SK-N-SH (cell line): Measurements from ENCODE around the gene UBR2. TPM values are rescaled to one million over a fixed set of nuclear protein-coding genes. Genes with fewer than 3 reads are reported as not detected.

Experiments used
- CTCF ChIA-PET: fragments of 300-600, 350-600 bp; formaldehyde crosslinking; extraction: SDS; loops from one replicate; lab custom pipeline; 2021; lab: Yijun Ruan, JAX
- POLR2A ChIA-PET: fragments of 350-600 bp; sonication (Branson Sonifier 250); formaldehyde crosslinking; extraction: SDS; loops from one replicate; lab custom pipeline; 2020; ENCODE audit warnings: antibody characterized with exemption, inconsistent platforms; lab: Yijun Ruan, JAX
- DNase-seq: peaks from one replicate; pipeline ENCODE4 v3.0.0; 2012
- H2AFZ ChIP-seq: fragments of 200-600 bp; sonication (generic); 2 replicates; pipeline ENCODE4 v1.8.1; 2016; ENCODE audit warnings: antibody characterized with exemption, mild to moderate bottlenecking, low read depth
- H3F3A ChIP-seq: fragments of 200-600 bp; sonication (generic); replicated peaks from 2 replicates; pipeline ENCODE3; 2016; ENCODE audit warnings: antibody characterized with exemption, mild to moderate bottlenecking; ENCODE audit not compliant: insufficient read depth
- H3K27ac ChIP-seq, 2 experiments: fragments of 200-500 bp in 1 of 2; fragments of 200-600 bp in 1 of 2; sonication (Bioruptor generic) in 1 of 2; sonication (generic), shearing (Covaris generic) in 1 of 2; 2 replicates each; pipeline versions ENCODE4 v1.5.1 to v1.6.1; 2014 to 2016; ENCODE audit warnings: low read depth in 2 of 2, inconsistent platforms in 1 of 2, low read length in 1 of 2, mild to moderate bottlenecking in 1 of 2, mixed read lengths in 1 of 2
- H3K27me3 ChIP-seq: fragments of 200-600 bp; sonication (generic), shearing (Covaris generic); 2 replicates; pipeline ENCODE4 v1.6.1; 2016; ENCODE audit warnings: mixed run types; ENCODE audit not compliant: insufficient read depth
- H3K36me3 ChIP-seq, 2 experiments: fragments of 200-500 bp in 1 of 2; fragments of 200-600 bp in 1 of 2; sonication (Bioruptor generic) in 1 of 2; sonication (generic) in 1 of 2; replicated peaks in 1 of 2; 2 replicates each; pipeline versions ENCODE3 to v1.5.1; 2014 to 2016; ENCODE audit warnings: low read length in 1 of 2, mild to moderate bottlenecking in 1 of 2; ENCODE audit not compliant: insufficient read depth in 2 of 2, control insufficient read depth in 1 of 2
- H3K4me1 ChIP-seq, 2 experiments: fragments of 200-500 bp in 1 of 2; fragments of 200-600 bp in 1 of 2; sonication (Bioruptor generic) in 1 of 2; sonication (generic), shearing (Covaris generic) in 1 of 2; 2 replicates each; pipeline versions ENCODE4 v1.5.1 to v1.6.1; 2014 to 2016; ENCODE audit warnings: low read depth in 1 of 2, low read length in 1 of 2, mixed run types in 1 of 2; ENCODE audit not compliant: insufficient read depth in 2 of 2, control insufficient read depth in 1 of 2
- H3K4me2 ChIP-seq: fragments of 200-600 bp; sonication (generic), shearing (Covaris generic); 2 replicates; pipeline ENCODE4 v1.6.1; 2017; ENCODE audit warnings: mixed run types
- H3K4me3 ChIP-seq, 2 experiments: fragments of 200-500 bp in 1 of 2; fragments of 200-600 bp in 1 of 2; sonication (Bioruptor generic) in 1 of 2; sonication (generic), shearing (Covaris generic) in 1 of 2; 2 replicates each; pipeline versions ENCODE4 v1.5.1 to v1.8.1; 2014 to 2016; ENCODE audit warnings: low read depth in 2 of 2, inconsistent platforms in 1 of 2, low read length in 1 of 2, mild to moderate bottlenecking in 1 of 2, mixed read lengths in 1 of 2, moderate library complexity in 1 of 2
- H3K79me2 ChIP-seq: fragments of 200-600 bp; sonication (generic); 2 replicates; pipeline ENCODE4 v1.8.1; 2017; ENCODE audit warnings: mild to moderate bottlenecking; ENCODE audit not compliant: insufficient read depth
- H3K9ac ChIP-seq: fragments of 200-600 bp; sonication (generic); 2 replicates; pipeline ENCODE4 v1.6.1; 2017; ENCODE audit warnings: mixed run types
- H3K9me2 ChIP-seq: fragments of 200-600 bp; sonication (generic); 2 replicates; pipeline ENCODE4 v1.6.1; 2017; ENCODE audit warnings: mixed run types
- H3K9me3 ChIP-seq: fragments of 200-600 bp; sonication (generic); 2 replicates; pipeline ENCODE4 v1.6.1; 2017; ENCODE audit warnings: mixed run types, mild to moderate bottlenecking, moderate library complexity
- H4K20me1 ChIP-seq: fragments of 200-600 bp; sonication (generic); 2 replicates; pipeline ENCODE4 v1.6.1; 2017; ENCODE audit warnings: mild to moderate bottlenecking, mixed run types; ENCODE audit not compliant: insufficient read depth
- CTCF ChIP-seq: fragments of 200-600 bp; sonication (generic); IDR thresholded peaks from 2 replicates; pipeline ENCODE4 v1.6.1; 2017; ENCODE audit warnings: antibody characterized with exemption, mild to moderate bottlenecking, moderate library complexity
- FOSL2 ChIP-seq: IDR thresholded peaks from 2 replicates; pipeline ENCODE4 v1.4.0; 2012; ENCODE audit warnings: low read depth, mild to moderate bottlenecking, moderate library complexity, borderline replicate concordance
- IRF3 ChIP-seq: fragments of 150-350 bp; IDR thresholded peaks from 2 replicates; pipeline ENCODE4 v1.6.1; 2016; ENCODE audit warnings: mild to moderate bottlenecking, low read depth, low read length
- JUND ChIP-seq: IDR thresholded peaks from 2 replicates; pipeline ENCODE4 v1.4.0; 2012
- NRF1 ChIP-seq: IDR thresholded peaks from 2 replicates; pipeline ENCODE4 v1.6.1; 2012; ENCODE audit warnings: low read depth, mild to moderate bottlenecking, low read length
- PBX3 ChIP-seq: IDR thresholded peaks from 2 replicates; pipeline ENCODE4; 2012
- POLR2AphosphoS5 ChIP-seq: IDR thresholded peaks from 2 replicates; pipeline ENCODE4 v1.6.1; 2012; ENCODE audit warnings: low read depth, low read length
- REST ChIP-seq: IDR thresholded peaks from 2 replicates; pipeline ENCODE4 v1.6.1; 2012; ENCODE audit warnings: mild to moderate bottlenecking, low read depth, low read length, moderate library complexity
- RFX5 ChIP-seq: IDR thresholded peaks from 2 replicates; pipeline ENCODE4 v1.6.1; 2012; ENCODE audit warnings: mild to moderate bottlenecking, improper control_type of control experiment, low read length
- RXRA ChIP-seq: IDR thresholded peaks from 2 replicates; pipeline ENCODE4 v1.4.0; 2012; ENCODE audit warnings: low read depth, mild to moderate bottlenecking, borderline replicate concordance
- SIN3A ChIP-seq: IDR thresholded peaks from 2 replicates; pipeline ENCODE4 v1.6.1; 2012; ENCODE audit warnings: low read depth, mild to moderate bottlenecking, low read length, moderate library complexity, borderline replicate concordance
- SMC3 ChIP-seq: IDR thresholded peaks from 2 replicates; pipeline ENCODE4 v1.6.1; 2012; ENCODE audit warnings: low read depth, low read length, improper control_type of control experiment
- TAF1 ChIP-seq: IDR thresholded peaks from 2 replicates; pipeline ENCODE4 v1.6.1; 2012; ENCODE audit warnings: low read depth, mild to moderate bottlenecking, low read length, moderate library complexity, borderline replicate concordance
- TCF12 ChIP-seq: IDR thresholded peaks from 2 replicates; pipeline ENCODE4 v1.4.0; 2012
- USF2 ChIP-seq: fragments of 150-350 bp; IDR thresholded peaks from 2 replicates; pipeline ENCODE4 v1.6.1; 2017; ENCODE audit warnings: antibody characterized with exemption, low read length, low read depth, borderline replicate concordance
- WGBS: methylation state at CpG from one replicate; pipeline ENCODE4 v1.1.6; 2017; ENCODE audit warnings: low lambda C conversion rate; 5-methylcytosine and 5-hydroxymethylcytosine counted together
- polyA plus RNA-seq, 3 experiments: library from polyadenylated mRNA; depleted of rRNA; stranded (reverse); fragments of >200 nt; gene quantifications; 2 replicates each; pipeline ENCODE4 v1.2.3, GENCODE V29; 2012

Gene UBR2
- polyA plus RNA-seq, 1 of the 3 experiments (the other 2 are of a cell fraction), result 5.2 TPM

- H3K27me3 ChIP-seq, result no peaks in the 10 kb centered on the region
- 30% methylated on average over 1 of the region's 1 CpG for WGBS
- H3K4me3 ChIP-seq, result no peak overlapping the region
- H3K9ac ChIP-seq, result no peak overlapping the region
- no peak overlapping the region for H3K4me2 ChIP-seq
- no peaks in the 10 kb centered on the region for H4K20me1 ChIP-seq
- no peaks in the 10 kb centered on the region for H3K4me1 ChIP-seq
- no peak overlapping the region for H3K27ac ChIP-seq
- H3K9me2 ChIP-seq, result no peaks in the 10 kb centered on the region
- no peaks in the 10 kb centered on the region for H3F3A ChIP-seq
- H3K36me3 ChIP-seq, result no peaks in the 10 kb centered on the region
- TF ChIP-seq NRF1, result no peak
- no peak for DNase-seq
- H3K79me2 ChIP-seq, result no peaks in the 10 kb centered on the region
- H2AFZ ChIP-seq, result no peak overlapping the region
- ChIA-PET POLR2A (no interaction called here), CTCF (interaction anchor here (6.4 kb wide), 1 partner anchor 8 kb away, joined by 58 read pairs; no protein-coding TSS in a partner anchor)
- H3K9me3 ChIP-seq, result no peaks in the 10 kb centered on the region
Measured at GRCh38 chr6:42539135-42539534, 24.7 kb upstream of the UBR2 start.

GRCh38 chr6:42545226-42545773 is 18.5 kb upstream of the UBR2 start:
- no peaks in the 10 kb centered on the region for H3K79me2 ChIP-seq
- no peak overlapping the region for H3K4me2 ChIP-seq
- WGBS, result 95% methylated on average over 7 of the region's 7 CpGs
- H4K20me1 ChIP-seq, result no peaks in the 10 kb centered on the region
- no peak overlapping the region for H2AFZ ChIP-seq
- TF ChIP-seq IRF3 (no peak), SMC3 (no peak), NRF1 (no peak), POLR2AphosphoS5 (no peak), SIN3A (no peak), USF2 (no peak), RXRA (no peak), REST (no peak), FOSL2 (no peak), TCF12 (no peak), PBX3 (no peak), RFX5 (no peak), CTCF (no peak), JUND (no peak), TAF1 (no peak)
- no peaks in the 10 kb centered on the region for H3K9me3 ChIP-seq
- H3K27ac ChIP-seq, result no peak overlapping the region
- no peak for DNase-seq
- H3K4me1 ChIP-seq, result peaks cover 0 to 10% of the 10 kb centered on the region in 2 experiments; a peak in 1 of 4 replicates
- H3K9ac ChIP-seq, result no peak overlapping the region
- POLR2A ChIA-PET, result no interaction called here
- CTCF ChIA-PET, result interaction anchor here (1.1 to 3.3 kb wide), 5 partner anchors 12 to 331 kb away, joined by 3 to 47 read pairs (median 5); partner anchors contain the start of gene MRPS10
- H3K4me3 ChIP-seq, result no peak overlapping the region
- H3F3A ChIP-seq, result peaks cover 2% of the 10 kb centered on the region
- no peaks in the 10 kb centered on the region for H3K36me3 ChIP-seq
- no peaks in the 10 kb centered on the region for H3K27me3 ChIP-seq
- H3K9me2 ChIP-seq, result no peaks in the 10 kb centered on the region
